NCI-H1694 (cell line): ENCODE results near the gene CERCAM.

Source experiments
- DNase-seq: peaks from one replicate; lab custom pipeline; 2025; lab: John Stamatoyannopoulos, UW

Gene CERCAM

GRCh38 chr9:128420651-128421481, at the start of gene CERCAM:
TSS of gene CERCAM (plus strand) at chr9:128420857. CDS start at chr9:128420878, 21 bp downstream.
- DNase-seq, result peak; percentile 10

GRCh38 chr9:128371630-128372117, 49.0 kb upstream of the CERCAM start:
- DNase-seq, result no peak

- no peak for DNase-seq
Measured at GRCh38 chr9:128372188-128372641, 48.4 kb upstream of the CERCAM start.

GRCh38 chr9:128372784-128373183, 47.9 kb upstream of the CERCAM start:
- no peak for DNase-seq

GRCh38 chr9:128374221-128374675, 46.4 kb upstream of the CERCAM start:
- no peak for DNase-seq

GRCh38 chr9:128375865-128376264, 44.8 kb upstream of the CERCAM start:
- DNase-seq, result no peak

- DNase-seq, result no peak
Measured at GRCh38 chr9:128382261-128382660, 38.4 kb upstream of the CERCAM start.

- peak; percentile 28 for DNase-seq
Measured at GRCh38 chr9:128383007-128383753, 37.5 kb upstream of the CERCAM start.

GRCh38 chr9:128383791-128384190, 36.9 kb upstream of the CERCAM start:
- DNase-seq, result no peak

- DNase-seq, result no peak
Measured at GRCh38 chr9:128384801-128385495, 35.7 kb upstream of the CERCAM start.

- no peak for DNase-seq
Measured at GRCh38 chr9:128385496-128386460, 34.9 kb upstream of the CERCAM start.

GRCh38 chr9:128388150-128388549, 32.5 kb upstream of the CERCAM start:
- no peak for DNase-seq

- no peak for DNase-seq
Measured at GRCh38 chr9:128389395-128390149, 31.1 kb upstream of the CERCAM start.

- no peak for DNase-seq
Measured at GRCh38 chr9:128390150-128390812, 30.4 kb upstream of the CERCAM start.

- no peak for DNase-seq
Measured at GRCh38 chr9:128390813-128391711, 29.6 kb upstream of the CERCAM start.

GRCh38 chr9:128391956-128392301, 28.7 kb upstream of the CERCAM start:
- DNase-seq, result no peak

GRCh38 chr9:128392302-128393144, 28.1 kb upstream of the CERCAM start:
- no peak for DNase-seq
